OCI-M1 (cell line): Measurements from ENCODE around the gene UBASH3A.

Experiments
- DNase-seq: peaks from one replicate; lab custom pipeline; 2025; lab: John Stamatoyannopoulos, UW

UBASH3A gene

DNA sequence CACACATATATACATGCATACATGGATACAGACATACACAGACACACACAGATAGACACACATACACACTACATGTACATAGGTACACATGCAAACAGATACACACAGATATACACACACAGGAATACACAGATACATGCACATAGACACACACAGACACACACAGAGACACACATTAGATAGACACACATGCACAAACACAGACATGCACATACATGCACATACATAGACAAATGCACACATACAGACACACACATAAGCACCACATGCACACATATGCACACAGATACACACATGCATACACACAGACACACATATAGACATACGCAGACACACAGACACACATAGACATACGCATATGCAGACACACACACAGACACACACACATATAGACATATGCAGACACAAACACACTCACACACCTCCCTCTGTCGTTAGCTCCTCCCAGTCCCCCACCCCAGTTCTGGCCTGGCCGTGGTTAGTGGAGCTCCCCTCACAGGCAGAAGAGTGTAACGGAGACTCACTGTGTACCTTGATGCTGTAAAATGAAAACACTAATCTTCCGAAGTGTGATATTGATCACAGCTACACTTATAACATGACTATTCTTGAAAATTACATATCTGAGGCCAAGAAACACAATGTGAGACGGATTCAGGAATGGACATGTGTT is 7.6 kb downstream of the UBASH3A start:
- no peak for DNase-seq

DNA sequence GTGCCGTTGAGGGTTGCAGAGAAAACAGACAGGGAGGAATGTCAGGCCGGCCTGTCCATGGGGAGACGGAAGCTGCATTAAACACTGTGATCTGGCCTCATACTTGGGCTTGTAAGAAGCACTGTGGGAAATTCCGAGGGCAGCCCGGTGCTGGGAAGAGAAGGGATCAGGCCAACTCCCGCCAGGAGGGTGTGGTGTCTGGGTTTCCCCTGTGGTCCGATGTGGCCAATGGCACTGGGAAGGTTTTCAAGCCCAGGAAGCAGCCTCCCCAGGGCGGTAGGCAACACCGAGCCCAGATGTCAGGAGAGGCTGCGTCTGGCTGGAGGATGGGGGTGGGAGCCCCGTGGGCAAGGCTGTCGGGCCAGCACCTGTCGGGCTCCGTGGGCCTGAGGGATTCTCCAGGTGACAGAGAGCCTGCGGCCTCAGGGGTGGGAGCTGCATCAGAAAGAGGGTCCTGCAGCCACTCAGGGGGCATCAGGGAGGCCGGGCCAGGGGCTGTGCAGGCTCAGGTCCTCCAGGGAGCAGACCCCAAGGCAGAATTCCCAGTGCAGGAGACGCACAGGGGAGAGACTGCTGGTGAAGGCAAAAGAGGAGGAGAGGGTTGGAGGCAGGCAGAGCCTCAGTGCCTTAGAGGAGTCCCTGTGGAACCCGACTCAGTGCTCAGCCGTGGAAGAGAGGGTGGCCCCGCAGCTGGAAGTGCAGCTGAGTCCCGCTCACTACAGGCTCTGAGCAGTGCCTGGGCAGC is 8.4 kb downstream of the UBASH3A start:
- DNase-seq: no peak

DNA sequence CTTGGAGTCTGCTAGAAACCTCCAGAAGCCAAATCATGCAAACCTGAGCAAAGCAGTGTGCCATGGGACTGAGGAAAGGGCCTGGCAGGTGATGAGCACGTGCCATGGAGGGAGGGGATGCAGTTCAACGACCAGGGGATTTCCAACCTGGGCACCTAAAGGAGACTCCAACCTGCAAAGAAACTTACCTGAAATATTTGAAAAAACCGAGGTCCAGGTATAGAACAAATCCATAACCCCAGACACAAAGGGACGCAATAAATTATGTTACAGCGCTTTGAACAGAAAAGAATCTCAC is 8.9 kb downstream of the UBASH3A start:
- DNase-seq: no peak

DNA sequence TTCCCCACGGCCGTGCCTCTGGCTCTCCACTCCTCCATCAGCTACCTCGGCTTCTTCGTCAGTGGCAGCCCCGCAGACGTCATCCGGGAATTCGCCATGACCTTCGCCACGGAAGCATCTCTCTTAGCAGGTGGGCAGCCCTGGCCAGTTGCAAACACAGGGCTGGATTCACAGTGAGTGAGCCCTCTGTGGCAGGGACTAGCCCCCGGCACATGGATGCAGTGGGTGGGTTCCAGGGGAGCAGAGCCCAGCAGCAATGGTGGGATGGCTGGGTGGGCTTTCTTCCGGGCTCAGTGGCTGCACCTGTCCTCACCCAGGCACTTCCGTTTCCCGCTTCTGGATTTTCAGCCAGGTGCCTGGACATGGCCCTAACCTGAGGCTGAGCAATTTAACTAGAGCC is 9.4 kb downstream of the UBASH3A start:
- no peak for DNase-seq

DNA sequence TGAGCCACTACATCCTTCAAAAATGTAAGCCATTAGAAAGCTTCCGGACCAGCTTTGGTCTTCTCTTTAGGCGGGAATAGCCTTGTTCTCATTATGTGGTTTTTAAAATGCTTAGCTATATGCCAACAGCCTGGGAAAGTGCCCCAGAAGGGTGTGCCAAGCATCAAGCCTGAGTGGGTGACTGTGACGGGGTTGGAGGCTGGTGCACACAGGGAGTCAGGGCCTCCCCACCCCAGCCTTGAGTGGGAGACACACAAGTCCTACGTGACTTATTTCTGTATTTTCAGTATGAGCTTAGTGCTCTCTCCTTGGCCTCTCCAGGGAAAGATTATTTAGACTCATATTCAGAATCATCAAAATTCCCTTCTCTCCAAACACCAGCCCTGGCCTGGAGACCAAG is 9.8 kb downstream of the UBASH3A start:
- DNase-seq: no peak

DNA sequence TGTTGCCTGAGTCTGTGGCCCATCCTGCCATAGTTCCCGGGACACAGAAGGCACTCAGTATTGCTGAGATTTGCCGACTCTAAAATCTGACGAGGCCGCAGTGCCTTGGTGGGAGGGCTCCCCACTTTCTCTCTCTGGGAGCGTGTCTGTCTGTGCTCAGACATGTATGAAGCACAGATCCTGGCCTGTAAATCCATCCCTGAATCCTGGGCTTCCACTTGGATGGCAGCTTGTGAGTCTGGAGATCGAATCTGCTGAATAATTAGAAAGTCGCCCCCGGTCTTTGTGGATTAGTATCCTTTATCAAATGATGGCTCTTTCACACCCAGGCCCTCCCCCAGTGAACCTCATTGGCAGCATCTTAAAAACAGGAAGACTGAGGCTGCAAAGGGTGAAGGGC is 10.4 kb downstream of the UBASH3A start:
- no peak for DNase-seq

DNA sequence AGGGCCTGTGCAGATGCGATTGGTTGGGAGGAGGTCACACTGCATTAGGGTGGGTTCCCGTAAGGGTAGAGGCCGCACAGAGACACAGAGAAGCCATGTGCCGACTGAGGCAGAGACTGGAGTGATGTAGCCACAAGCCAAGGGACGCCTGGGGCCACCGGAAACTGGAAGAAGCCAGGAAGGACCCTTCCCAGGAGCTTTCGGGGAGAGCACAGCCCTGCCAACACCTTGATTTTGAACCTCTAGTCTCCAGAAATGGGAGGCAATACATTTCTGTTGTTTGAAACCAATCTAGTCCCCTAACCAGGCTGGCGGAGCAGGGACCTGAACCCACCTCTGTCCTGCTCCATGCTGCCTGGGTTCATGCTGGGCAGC is 10.8 kb downstream of the UBASH3A start:
- DNase-seq: no peak

DNA sequence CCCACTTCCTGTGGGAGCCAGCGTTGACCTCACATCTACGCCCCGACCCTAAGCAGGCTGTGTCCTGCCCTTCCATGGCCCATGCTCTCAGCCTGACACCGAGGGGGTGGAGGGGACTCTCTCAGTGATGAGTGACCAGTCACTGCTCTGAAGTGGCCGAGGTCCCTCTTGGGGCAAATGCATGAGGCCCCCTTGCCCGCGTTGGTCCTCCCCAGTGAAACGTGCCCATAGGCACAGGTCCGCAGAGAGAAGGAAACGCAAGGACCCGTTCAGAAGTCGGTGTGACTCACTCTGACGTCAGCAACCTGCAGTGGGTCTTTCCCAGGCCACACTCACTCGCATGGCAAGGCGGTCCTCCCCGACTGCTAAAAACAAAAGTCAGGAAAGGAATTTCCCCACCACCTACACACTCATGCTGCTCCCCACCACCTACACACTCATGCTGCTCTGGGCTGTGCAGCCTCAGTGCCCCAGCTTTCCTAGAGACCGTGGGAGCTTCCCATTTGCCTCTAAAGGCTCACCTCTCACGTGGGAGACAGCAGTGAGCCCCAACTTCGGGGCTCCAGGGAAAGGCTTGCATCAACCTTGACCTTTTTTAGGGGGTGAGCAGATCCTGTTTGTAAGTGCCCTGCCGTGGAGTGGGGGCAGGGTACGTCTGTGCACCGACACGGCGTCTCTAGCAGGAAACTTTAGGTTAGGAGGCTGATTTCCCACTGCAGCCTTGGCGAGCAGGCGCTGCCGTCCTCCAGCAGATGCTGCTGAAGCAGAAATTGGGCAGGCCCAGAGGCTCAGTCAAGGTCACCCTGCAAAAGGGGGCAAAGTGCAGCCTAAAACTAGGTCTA is 11.4 kb downstream of the UBASH3A start:
- DNase-seq: no peak

DNA sequence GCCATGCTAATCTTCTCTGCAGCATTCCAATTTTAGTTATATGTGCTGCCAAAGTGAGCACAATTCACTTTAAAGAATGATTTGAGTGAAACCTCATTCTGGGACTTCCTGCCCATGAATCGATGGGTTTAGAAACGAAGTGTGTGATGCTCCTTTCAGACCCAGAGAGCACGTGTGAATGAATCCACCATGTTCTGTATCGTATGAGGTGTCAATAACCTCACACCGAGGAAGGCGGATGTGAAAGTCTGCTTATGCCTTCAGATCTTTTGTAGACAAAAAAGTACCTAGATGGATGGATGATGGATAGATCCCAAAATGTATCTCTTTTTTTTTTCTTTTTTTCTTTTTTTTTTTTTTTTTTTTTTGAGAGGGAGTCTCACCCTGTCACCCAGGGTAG is 13.8 kb downstream of the UBASH3A start:
- DNase-seq: no peak

DNA sequence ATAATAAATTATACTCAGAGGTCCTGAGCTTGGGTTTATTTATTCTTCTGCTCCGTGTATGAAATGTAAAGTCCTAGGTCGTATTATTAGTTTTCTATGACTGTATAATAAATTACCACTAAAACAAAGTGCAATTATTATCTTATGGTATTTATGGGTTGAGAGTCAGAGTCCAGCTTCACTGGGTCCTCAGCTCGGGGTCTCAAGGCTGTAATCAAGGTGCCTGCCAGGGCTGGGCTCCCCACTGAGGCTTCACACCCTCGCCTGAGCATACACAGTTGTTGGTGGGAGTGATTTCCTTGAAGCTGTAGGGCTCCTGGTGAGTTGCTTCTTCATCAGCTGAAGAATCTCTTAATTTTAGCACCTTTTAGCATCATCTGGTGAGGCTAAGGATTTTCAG is 15.2 kb downstream of the UBASH3A start:
- DNase-seq: no peak

DNA sequence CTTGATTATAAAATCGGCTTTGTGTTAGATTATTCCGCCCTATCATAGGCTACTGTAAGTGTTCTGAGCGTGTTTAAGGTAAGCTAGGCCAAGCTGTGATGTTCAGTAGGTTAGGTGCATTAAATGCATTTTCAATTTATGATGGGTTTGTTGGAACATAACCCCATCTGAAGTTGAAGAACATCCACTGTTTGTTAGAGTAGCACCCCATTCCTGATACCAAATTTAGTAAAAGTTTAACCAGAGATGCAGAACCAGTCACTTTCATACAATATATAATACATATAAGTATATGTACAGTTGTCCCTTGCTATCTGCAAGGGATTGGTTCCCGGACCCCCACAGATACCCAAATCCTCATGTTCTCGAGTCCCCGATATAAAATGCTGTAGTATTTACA is 16.1 kb downstream of the UBASH3A start:
- no peak for DNase-seq

DNA sequence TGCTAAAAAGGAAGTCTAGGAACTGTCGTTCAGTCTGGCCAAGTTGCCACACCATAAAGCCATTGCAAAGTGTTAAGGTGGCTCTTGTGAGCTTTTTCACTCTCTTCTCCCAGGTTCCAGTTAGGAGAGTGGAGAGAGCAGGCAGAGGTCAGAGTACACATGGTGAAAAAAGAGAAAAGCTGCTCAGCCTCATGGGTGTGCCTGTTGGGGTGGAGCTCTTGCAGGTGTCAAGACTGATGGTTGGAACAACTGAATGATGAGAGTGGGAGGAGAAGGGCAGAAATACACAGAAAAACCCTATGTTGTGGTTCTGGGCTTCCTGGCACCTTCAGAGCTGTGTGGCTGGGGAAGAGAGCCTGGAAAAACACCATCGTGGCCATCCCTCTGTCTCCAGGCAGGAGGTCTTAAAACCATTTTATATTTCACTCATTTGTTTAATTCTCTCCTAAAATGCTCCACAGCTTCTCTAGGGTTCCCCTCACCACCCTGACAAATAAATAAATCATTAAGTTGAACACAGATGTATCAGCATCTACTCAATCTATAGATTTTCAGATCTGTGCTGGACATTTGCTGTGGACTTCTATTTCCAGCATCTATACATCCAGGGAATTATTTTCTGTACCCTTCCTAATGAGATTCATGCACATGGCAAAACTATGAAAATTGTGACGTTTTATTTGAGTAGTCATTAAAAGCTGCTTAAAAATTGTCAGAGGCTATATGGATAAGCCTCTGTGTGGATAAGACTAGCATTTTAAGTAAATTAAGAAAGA is 17.5 kb downstream of the UBASH3A start:
- no peak for DNase-seq

DNA sequence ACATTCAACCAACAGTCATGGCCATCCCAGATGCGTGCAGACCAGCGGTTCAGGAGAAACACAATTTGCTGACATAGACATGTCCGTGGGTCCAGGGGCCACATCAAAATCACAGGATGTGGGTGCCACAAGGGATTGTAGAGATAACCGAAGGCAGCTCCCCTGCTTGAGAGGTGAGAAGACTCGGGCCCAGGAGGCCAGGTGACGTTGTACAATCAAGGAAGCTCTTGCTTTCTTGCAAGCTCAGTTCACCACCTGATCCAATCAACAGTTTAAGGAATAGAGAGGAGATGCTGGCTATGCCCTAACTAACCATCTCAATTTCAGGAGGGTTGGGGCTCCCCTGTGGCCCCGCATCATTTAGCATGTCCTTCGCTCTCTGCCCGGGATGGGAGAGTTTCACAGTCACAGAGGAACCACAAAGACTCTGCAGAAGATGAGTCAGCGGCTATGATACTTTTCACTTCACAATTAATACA is 19.5 kb downstream of the UBASH3A start:
- no peak for DNase-seq

DNA sequence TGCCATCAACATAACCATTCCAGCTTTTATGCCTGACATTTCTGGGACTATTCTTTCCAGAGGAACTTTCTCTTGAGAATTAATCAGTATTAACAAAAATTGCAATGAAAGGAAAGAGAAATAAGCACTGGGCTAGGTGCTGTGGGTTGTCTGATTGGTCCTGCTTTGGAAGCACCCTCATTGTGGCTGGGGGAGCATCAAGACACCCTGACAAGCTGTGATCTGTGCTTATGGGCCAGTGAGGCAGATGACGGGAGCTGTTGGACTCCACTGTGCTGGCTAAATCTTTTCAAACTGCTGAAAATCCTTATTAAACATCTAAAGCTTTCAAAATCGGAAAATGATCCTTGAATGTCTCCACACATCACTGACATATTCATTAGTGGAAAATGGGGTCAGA is 20.0 kb downstream of the UBASH3A start:
- no peak for DNase-seq

DNA sequence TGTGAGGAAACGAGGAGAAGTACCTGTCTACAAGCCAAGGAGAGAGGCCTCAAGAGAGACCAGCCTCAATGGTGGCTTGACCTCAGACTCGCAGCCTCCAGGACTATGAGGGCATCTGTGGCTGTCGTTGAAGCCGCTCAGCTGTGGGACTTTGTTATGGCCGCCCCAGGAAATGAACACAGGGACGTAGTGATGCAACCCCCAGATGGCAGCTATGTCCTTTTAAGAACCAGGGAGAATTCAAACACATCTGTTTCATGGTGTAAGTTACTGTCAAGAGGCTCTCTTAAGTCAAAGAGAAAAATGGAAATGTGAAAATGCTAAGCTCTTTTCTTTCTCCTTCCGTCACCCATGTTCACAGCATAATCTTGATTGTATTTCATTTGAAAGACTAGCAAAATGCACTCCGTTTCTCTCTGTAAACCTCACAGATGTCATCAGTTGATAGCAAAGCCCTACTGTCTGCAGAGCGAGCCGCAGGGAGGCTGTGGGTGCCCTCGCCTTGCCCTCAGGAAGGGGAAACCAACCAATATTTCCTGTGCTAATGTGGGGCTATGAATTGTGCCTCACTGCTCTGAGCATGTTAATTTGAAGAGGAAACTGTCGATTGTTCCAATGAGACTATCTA is 21.3 kb downstream of the UBASH3A start:
- DNase-seq: no peak

DNA sequence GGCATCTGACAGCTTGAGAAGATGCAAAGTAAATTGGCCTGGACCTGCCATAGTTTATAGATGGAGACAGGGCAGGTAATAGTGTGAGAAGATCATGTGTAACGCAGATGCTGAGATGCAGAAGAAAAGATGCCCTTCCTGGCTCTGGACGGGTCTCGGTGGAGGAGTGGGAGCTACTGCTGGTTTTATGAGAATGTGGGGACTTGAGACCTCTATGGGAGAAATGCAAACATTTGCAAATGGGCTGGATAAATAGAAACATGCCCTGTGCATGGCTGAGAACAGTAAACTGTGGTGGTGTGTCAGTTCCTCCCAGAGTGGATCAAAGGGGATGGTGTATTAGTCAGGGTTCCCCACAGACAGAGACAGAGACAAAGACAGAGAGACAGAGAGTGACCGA is 21.9 kb downstream of the UBASH3A start:
- no peak for DNase-seq

DNA sequence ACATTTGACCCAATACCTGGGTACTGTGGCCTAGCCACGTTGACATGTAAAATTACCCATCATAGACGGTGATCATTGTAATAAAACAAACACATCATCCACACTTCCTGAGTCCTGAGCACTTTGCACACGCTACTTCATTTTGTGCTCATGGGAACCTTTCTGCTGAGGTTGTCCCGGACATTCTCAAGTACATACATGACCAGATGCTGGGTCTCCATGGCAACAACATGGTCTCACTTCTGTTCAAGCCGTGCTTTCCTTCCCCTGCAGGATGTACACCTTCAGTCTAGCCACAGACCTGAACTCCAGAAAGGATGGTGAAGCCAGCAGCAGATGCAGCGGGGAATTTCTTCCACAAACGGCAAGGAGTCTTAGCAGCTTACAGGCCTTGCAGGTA is 22.7 kb downstream of the UBASH3A start:
- no peak for DNase-seq

DNA sequence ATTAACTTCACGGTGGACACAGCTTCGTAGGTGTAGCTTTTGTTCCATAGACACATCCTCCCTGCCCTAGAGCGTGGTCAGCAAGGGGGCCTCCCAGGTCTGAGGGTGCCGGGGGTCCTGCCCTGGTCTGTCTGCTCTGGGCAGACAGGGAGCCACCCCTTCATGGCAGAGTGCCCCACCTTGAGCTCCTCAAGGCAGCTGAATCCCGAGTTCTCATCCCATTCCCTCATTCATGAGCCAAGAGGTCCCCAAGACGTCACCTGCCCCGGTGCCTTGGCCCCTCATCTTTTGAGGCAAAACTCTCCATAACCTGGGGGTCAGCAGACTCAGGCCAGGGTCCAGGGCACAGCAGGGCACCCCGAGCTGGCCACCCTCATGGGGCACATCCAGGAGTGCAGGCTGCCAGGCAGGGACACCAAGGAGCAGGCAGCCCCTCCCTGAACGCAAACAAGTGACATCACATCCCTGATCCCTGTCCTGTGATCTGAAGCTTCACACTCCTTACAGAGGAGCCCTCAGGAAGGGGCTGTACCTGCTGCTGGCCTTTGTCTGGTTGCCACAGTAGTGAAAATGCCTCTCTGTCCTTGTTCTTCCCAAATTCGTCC is 23.3 kb downstream of the UBASH3A start:
- DNase-seq: no peak

DNA sequence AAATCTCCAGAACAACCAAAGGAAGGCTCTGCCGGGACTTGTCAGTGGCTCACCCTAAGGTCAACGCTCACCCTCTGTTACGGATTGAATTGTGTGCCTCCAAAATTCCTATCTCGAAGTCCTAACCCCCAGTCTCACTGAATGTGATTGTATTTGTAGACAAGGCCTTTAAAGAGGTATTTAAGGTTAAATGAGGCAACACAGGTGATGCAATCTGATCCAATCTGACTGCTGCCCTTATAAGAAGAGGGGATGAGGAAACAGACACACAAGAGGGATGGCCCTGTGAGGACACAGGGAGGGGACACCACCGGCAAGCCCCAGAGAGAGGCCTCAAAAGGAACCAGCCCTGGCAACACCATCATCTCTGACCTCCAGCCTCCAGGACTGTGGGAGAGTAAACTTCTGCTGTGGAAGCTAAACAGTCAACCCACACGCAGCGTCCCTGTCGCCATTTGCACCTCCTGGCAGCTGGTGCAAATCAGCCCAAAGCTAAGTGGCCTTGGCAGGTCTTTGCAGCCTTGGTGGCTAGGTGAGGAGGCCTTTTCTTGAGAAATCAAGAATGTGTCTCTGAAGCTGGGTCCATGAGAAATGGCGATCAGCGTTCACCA is 24.2 kb downstream of the UBASH3A start:
- no peak for DNase-seq

DNA sequence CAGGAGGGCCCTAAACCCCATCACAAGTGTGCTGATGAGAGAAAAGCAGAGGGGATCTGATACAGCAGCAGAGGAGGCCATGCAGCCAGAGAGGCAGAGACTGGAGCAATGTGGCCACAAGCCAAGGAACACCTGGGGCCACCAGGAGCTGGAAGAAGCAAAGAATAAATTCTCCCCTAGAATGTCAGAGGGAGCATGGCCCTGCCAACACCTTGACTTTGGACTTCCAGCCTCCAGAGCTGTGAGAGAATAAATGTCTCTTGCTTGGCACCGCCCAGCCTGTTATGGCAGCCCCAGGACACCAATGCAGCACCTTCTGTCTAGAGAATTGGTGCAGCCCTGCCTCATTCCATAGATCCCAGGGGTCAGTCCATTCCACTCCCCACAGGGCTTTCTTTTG is 25.3 kb downstream of the UBASH3A start:
- no peak for DNase-seq

DNA sequence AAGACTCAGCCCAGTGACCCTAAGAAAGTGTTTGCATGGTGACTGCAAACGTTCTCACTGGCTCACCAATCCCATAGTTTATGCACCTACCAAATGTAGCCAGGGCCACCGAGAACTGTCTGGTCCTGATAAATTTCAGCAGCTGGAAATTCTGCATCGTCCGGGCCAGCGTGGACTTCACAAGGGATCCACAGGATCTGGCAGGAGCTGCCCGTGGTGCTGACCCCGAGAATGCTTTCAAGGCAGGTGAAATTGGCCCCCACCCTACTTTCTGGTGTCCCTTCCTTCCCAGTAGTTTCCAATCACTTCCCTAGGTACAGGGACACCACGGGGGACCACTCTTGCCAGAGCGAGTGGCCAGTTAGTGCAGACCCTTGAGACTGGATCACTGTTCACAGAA is 26.2 kb downstream of the UBASH3A start:
- DNase-seq: no peak
